Measurements from ENCODE around the gene LINC00237.

- TF ChIP-seq CTCF (IDR thresholded peaks at IDR 0.05): no peak
- no peak for TF ChIP-seq POLR2A (IDR thresholded peaks at IDR 0.05)
- no peak for TF ChIP-seq POLR2AphosphoS5 (IDR thresholded peaks at IDR 0.05)
- TF ChIP-seq EP300 (IDR thresholded peaks at IDR 0.05): no peak
Measured at GRCh38 chr20:21077809-21078345, 28.3 kb downstream of the LINC00237 start.

Measured in sigmoid colon (tissue), 4 donors.